Stimulated activated CD8-positive, alpha-beta memory T cell treated with anti-CD3 and anti-CD28 coated beads, Interleukin-15, amount 100 ng/mL, for 1 hour (primary cell): ENCODE measurements around the gene EME1.
A peak's percentile ranks its signal among the peaks of the same experiment; 100 is the strongest.
"Not testable (repeated sequence)": the region's sequence is repeated elsewhere in the genome, so short reads cannot be mapped to it uniquely, and the experiment has no call there.

Experiments used
- DNase-seq: peaks from one replicate; pipeline ENCODE4 v3.0.0-alpha.2; 2020; ENCODE audit warnings: low read depth

Gene EME1

GRCh38 chr17:50425682-50426471, 52.8 kb downstream of the EME1 start, which contains the start of gene ACSF2:
TSS of gene ACSF2 (plus strand) at chr17:50426218. CDS start at chr17:50426262, 44 bp downstream.
- peak; percentile 49 for DNase-seq

- no peak for DNase-seq
Measured at GRCh38 chr17:50426472-50426782, 53.4 kb downstream of the EME1 start.

- DNase-seq: no peak
Measured at GRCh38 chr17:50426814-50427787, 54.1 kb downstream of the EME1 start.

GRCh38 chr17:50428126-50428525, 55.1 kb downstream of the EME1 start:
- DNase-seq: not testable (repeated sequence)

GRCh38 chr17:50428831-50429424, 55.9 kb downstream of the EME1 start:
- no peak for DNase-seq

- DNase-seq: no peak
Measured at GRCh38 chr17:50429793-50430192, 56.8 kb downstream of the EME1 start.
